ENCODE results near the gene CLEC19A. TPM values are rescaled to one million over a fixed set of nuclear protein-coding genes. Genes with fewer than 3 reads are reported as not detected.

CLEC19A gene
- total and polyA plus RNA-seq, 2 experiments from 2014 or later, result not detected

- H3K4me3 Mint-ChIP-seq, result no peak overlapping the region
- no peak overlapping the region for H3K27ac Mint-ChIP-seq
- peaks cover 1% of the 10 kb centered on the region for H3K27me3 Mint-ChIP-seq (ENCODE audit: insufficient read depth, low read depth, poor library complexity)
- no peak overlapping the region for H3K4me2 ChIP-seq
- H2AFZ ChIP-seq, result no peak overlapping the region
- H3K27ac ChIP-seq (ENCODE audit: low read depth), result no peak overlapping the region
- H3K9me3 Mint-ChIP-seq, result no peaks in the 10 kb centered on the region
- no peaks in the 10 kb centered on the region for H3K27me3 ChIP-seq (ENCODE audit: insufficient read depth)
- no peaks in the 10 kb centered on the region for H3K79me2 ChIP-seq (replicated peaks; ENCODE audit: insufficient read depth)
- H4K20me1 ChIP-seq (replicated peaks; ENCODE audit: insufficient read depth), result no peaks in the 10 kb centered on the region
- H3K4me3 ChIP-seq, result no peak overlapping the region
- no peaks in the 10 kb centered on the region for H3K9me2 ChIP-seq (ENCODE audit: insufficient read depth)
- peaks cover 24% of the 10 kb centered on the region for H3K4me1 ChIP-seq (ENCODE audit: insufficient read depth)
- TF ChIP-seq, protein P1, sequence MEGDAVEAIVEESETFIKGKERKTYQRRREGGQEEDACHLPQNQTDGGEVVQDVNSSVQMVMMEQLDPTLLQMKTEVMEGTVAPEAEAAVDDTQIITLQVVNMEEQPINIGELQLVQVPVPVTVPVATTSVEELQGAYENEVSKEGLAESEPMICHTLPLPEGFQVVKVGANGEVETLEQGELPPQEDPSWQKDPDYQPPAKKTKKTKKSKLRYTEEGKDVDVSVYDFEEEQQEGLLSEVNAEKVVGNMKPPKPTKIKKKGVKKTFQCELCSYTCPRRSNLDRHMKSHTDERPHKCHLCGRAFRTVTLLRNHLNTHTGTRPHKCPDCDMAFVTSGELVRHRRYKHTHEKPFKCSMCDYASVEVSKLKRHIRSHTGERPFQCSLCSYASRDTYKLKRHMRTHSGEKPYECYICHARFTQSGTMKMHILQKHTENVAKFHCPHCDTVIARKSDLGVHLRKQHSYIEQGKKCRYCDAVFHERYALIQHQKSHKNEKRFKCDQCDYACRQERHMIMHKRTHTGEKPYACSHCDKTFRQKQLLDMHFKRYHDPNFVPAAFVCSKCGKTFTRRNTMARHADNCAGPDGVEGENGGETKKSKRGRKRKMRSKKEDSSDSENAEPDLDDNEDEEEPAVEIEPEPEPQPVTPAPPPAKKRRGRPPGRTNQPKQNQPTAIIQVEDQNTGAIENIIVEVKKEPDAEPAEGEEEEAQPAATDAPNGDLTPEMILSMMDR (conservative IDR thresholded peaks at IDR 0.05; ENCODE audit: low read depth in 2 of 2), result no peak
- no peak for TF ChIP-seq ZNF331 (CRISPR knock-in tag; IDR thresholded peaks at IDR 0.05; ENCODE audit: low read depth)
- no peak for TF ChIP-seq NANOG (IDR thresholded peaks at IDR 0.05; ENCODE audit: borderline replicate concordance)
- no peak for TF ChIP-seq ZNF114 (CRISPR knock-in tag; IDR thresholded peaks at IDR 0.05)
- TF ChIP-seq ETS1 (IDR thresholded peaks at IDR 0.05), result no peak
- TF ChIP-seq REST (IDR thresholded peaks at IDR 0.05; ENCODE audit: unreplicated experiment), result no peak
- no peak for TF ChIP-seq CREB1 (CRISPR knock-in tag; IDR thresholded peaks at IDR 0.05; ENCODE audit: low read depth)
- no peak for TF ChIP-seq STAT1 (IDR thresholded peaks at IDR 0.05; ENCODE audit: unreplicated experiment)
- no peaks in the 10 kb centered on the region for H3K36me3 ChIP-seq (ENCODE audit: insufficient read depth)
- H3K4me1 Mint-ChIP-seq, result peaks cover 20% of the 10 kb centered on the region
- no peak for ATAC-seq
- DNase-seq (ENCODE audit: low spot score), result no peak
- no peaks in the 10 kb centered on the region for H3F3A ChIP-seq (replicated peaks; ENCODE audit: low read depth)
- H3K36me3 Mint-ChIP-seq (ENCODE audit: low read depth), result no peaks in the 10 kb centered on the region
Measured at GRCh38 chr16:19295393-19295792, 9.9 kb downstream of the CLEC19A start.

GRCh38 chr16:19297454-19297853, 11.9 kb downstream of the CLEC19A start:
- Mint-ChIP-seq H3K27me3 (ENCODE audit: insufficient read depth, low read depth, poor library complexity) (peaks cover 4% of the 10 kb centered on the region), H3K36me3 (ENCODE audit: low read depth) (no peaks in the 10 kb centered on the region), H3K9me3 (no peaks in the 10 kb centered on the region), H3K4me3 (no peak overlapping the region), H3K27ac (no peak overlapping the region), H3K4me1 (peaks cover 7% of the 10 kb centered on the region; the same call in 2 of the 3 replicates)
- ATAC-seq (no peak), DNase-seq (ENCODE audit: low spot score) (no peak)
- no peaks in the 10 kb centered on the region for H3K36me3 ChIP-seq (ENCODE audit: insufficient read depth)
- no peaks in the 10 kb centered on the region; the same call in 1 of the 2 replicates for H3K9me2 ChIP-seq (ENCODE audit: insufficient read depth)
- H3K79me2 ChIP-seq (replicated peaks; ENCODE audit: insufficient read depth), result no peaks in the 10 kb centered on the region
- H3K4me3 ChIP-seq, result no peak overlapping the region
- H4K20me1 ChIP-seq (replicated peaks; ENCODE audit: insufficient read depth), result no peaks in the 10 kb centered on the region
- H3K4me2 ChIP-seq, result no peak overlapping the region
- no peaks in the 10 kb centered on the region for H3F3A ChIP-seq (replicated peaks; ENCODE audit: low read depth)
- H2AFZ ChIP-seq, result no peak overlapping the region
- H3K27me3 ChIP-seq (ENCODE audit: insufficient read depth), result no peaks in the 10 kb centered on the region
- TF ChIP-seq ZNF331 (CRISPR knock-in tag; IDR thresholded peaks at IDR 0.05; ENCODE audit: low read depth) (no peak), REST (IDR thresholded peaks at IDR 0.05; ENCODE audit: unreplicated experiment) (no peak)
- H3K4me1 ChIP-seq (ENCODE audit: insufficient read depth), result peaks cover 5% of the 10 kb centered on the region; the same call in 1 of the 2 replicates
- no peak overlapping the region for H3K27ac ChIP-seq (ENCODE audit: low read depth)
